8988T (cell line): ENCODE results near the gene SPOPL.
"Not testable (repeated sequence)": the region's sequence is repeated elsewhere in the genome, so short reads cannot be mapped to it uniquely, and the experiment has no call there.

ENCODE experiments used
- DNase-seq: peaks from one replicate; pipeline ENCODE4 v3.0.0; 2011

The SPOPL gene

GRCh38 chr2:138501425-138502254 is at the start of gene SPOPL:
TSS of gene SPOPL (plus strand) at chr2:138501770. CDS start at chr2:138550217, 48,447 bp downstream.
- peak; percentile 91 for DNase-seq

GRCh38 chr2:138452324-138452723 is 49.2 kb upstream of the SPOPL start:
- no peak for DNase-seq

DNA sequence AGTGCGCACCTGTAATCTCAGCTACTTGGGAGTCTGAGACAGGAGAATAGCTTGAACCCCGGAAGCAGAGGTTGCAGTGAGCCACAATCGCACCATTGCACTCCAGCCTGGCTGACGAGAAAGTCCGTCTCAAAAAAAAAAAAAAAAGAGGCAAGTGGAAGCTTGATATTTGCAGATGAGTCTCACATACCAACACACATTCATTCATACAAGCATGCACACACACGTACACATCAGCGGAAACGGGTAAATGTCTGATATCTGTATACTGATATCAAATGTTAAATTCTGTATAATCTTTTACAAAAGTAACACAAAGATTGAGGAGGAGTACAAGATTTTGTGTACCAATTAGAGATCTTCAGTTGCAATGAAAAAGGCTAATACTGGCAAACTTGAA is 47.8 kb upstream of the SPOPL start:
- DNase-seq = no peak

DNA sequence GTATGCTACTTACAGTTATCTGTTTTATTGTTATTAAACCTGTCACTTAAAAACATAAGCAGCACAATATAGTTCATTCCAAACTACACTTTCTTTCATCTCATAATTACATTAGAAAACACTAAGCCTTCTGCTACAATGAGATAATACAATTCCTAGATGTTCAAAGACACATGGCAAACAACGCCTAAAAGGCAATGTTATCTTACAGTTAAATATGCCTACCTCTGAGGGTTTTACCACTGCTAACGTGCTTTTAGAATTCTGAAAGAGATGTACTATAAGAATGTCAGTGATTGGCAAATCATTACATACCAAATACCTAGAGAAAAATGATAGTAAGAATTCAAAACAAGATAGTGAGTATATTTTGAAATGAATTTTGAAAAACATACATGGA is 46.8 kb upstream of the SPOPL start:
- DNase-seq = no peak

DNA sequence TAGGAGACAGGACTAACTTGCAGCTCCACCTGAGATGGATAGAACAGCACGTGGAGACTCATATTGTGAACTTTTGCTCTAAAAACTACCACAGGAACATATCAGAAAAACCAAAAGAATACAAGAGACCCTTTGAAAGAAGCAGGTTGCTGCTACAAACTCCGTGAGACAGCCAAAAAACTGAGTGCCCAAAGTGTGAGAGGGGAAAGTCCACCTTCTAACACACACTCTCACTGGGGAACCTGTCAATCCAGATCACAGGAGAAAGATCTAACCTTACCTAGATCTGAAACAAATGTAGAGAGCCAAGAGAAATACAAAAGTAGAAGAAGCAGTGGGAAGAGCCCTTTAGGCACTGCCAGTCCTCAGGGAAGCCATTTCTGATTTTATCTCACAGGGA is 46.3 kb upstream of the SPOPL start:
- no peak for DNase-seq

- DNase-seq = no peak
Observed at GRCh38 chr2:138455691-138456090, 45.9 kb upstream of the SPOPL start.

GRCh38 chr2:138462689-138463088 is 38.9 kb upstream of the SPOPL start:
- not testable (repeated sequence) for DNase-seq

DNA sequence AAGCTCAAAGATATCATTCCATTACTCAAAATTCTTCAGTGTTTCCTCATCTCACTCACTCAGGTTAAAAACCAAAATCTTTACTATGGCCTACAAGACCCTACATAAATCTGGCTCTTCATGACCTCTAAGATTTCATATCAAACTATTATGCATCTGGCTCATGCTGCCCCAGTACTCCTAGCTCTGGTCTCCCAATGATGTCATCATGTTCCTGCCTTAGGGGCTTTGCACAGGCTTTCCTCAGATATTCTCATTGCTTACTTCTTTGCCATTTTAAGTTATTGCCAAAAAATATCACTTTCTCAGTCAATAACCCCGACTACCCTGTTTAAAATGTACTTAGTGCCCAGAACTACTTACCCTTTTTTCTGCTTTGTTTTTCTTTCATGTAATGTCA is 33.0 kb upstream of the SPOPL start:
- no peak for DNase-seq

- DNase-seq = no peak
Observed at GRCh38 chr2:138469411-138469810, 32.2 kb upstream of the SPOPL start.

GRCh38 chr2:138470941-138471340 is 30.6 kb upstream of the SPOPL start:
- DNase-seq = no peak

GRCh38 chr2:138474100-138474825 is 27.3 kb upstream of the SPOPL start:
- DNase-seq = no peak

DNA sequence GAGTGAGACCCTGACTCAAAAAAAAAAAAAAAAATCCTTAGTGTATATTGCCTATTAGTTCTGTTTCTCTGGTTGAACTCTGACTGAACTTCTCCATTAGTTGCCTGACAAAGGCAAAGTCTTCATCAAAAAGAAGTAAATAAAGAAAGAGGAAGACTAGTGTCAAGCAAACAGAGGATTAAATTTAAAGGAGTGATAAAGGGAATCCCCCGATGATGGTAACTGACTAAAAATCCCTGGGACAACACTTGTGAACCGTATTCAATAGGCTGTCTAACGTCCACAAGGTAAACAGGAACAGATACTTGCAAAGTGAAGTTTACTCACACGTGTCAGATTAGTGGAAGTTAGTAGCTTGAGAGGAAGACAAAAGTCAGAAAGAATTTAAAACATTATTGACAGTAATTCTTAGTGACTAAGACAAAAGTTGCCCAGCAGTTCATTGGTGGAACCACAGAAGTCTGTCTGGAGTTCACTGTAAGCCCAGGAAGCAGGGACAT is 26.2 kb upstream of the SPOPL start:
- no peak for DNase-seq

GRCh38 chr2:138476186-138476585 is 25.4 kb upstream of the SPOPL start:
- no peak for DNase-seq

DNA sequence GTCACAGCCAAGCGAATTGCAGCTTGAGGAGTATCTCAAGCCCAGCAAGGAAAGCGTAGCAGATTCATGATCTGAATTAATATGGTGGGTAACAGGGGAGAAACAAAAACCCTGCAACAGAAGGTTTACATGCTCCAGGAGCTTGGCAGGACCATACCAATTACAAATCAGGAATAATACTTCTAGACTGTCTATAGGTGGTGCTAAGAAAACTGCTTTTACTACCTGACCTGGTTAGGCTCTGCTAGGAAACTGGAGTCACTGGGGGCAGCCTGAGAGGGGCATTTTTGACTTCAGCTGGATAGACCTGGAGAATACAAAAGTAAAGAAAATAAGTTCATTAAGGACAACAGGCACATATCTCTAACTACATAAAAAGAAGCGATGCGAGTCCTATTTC is 24.6 kb upstream of the SPOPL start:
- no peak for DNase-seq

GRCh38 chr2:138482796-138483195 is 18.8 kb upstream of the SPOPL start:
- DNase-seq = not testable (repeated sequence)

DNA sequence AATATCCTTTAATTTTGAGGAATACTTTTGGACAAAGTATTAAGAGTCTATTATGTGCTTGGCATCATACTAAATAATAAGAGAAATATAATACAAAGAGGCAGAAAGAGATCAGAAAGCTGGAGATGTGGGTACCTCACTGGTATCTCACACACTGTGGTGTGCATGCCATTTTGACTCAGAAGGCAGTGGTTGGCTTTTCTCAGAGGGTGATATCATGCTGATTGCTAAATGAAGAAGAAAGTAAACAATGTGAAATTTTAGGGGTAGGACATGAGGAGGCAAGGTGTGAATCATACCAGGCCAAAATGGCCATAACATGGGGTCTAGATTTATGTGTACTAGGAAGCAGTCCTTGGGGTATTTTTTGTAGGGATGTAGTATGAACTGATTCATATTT is 16.6 kb upstream of the SPOPL start:
- DNase-seq = no peak

- no peak for DNase-seq
Observed at GRCh38 chr2:138486363-138487198, 15.0 kb upstream of the SPOPL start.

DNA sequence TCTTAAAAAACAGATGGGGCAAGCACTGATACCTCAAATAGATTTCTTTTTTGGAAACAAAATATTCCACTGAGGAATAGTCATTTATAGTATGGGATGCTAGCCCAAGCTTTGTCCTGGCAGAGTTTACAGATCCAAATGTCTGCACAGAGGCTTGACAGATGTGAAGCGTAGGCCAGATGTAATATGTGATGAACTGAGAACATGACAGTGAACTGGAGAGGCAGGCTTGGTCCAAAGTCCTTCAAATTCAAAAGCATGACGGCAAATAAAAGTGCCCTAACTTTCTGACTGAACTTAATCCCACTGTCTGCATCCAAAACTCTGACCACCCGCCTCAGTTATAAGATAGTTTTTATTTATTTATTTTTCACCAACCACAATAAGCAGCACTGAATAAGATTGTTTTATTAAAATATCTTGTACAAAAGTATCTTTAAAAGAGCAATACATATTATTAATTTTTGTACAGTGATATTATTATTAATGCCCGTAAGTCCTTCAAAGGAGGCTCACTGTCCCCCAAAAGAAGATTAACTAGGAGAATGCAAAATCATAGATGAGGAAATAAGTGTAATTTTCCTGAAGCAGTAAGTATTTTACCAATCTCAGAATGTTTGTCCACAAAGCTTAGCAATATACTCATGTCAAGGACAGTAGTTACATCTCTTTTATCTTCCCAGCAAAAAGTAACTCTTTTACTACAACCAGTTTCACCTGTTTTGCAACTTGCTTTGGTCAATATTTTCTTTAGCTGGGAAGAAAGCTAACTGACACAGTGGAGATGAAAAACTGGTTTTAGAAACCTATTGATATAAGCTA is 10.7 kb upstream of the SPOPL start:
- no peak for DNase-seq

DNA sequence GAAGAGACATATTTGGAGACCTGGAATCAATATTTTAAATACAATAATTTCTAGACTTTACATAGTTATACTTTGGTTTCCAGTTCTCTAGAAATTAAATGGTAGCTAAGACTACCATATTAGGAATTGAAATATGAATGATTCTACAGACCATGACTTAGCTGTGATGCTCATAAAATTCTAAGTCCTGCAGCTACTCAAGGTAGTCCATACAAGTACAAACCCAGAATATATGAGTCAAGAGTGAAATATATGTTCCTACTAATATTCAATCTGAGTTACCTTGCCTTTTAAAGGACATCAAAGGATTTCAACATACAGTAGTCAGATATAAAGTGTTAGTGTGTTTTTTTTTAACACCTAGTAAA is 10.1 kb upstream of the SPOPL start:
- no peak for DNase-seq

- DNase-seq = no peak
Observed at GRCh38 chr2:138492160-138492559, 9.4 kb upstream of the SPOPL start.

DNA sequence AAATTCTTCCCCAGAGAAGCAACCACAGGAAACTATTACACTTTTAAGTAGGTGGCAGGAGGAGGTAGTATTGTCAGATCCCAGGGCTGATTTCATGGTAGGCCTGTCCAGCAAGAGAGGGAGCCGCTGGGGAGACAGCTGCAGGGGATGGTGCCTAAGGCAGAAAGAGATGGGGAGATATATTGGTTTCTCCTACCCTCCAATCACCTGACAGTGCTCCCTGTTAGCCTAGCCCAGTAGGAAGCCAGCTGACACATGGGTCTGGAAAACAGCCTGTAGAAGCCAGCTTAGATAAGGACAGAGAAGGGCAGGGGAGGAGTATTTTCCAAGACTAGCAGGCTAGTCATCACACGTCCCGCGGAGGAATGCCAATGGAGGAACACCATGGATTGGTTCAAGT is 8.2 kb upstream of the SPOPL start:
- DNase-seq = no peak

GRCh38 chr2:138494265-138494966 is 7.2 kb upstream of the SPOPL start:
- no peak for DNase-seq
